GM19099 (cell line): Measurements from ENCODE around the gene VENTX.

Experiments used
- POLR2A ChIP-seq: IDR thresholded peaks from 3 replicates; pipeline ENCODE4 v1.6.1; 2011; ENCODE audit warnings: low read depth; ENCODE audit not compliant: insufficient read length; ENCODE audit errors: extremely low read depth

The VENTX gene

DNA sequence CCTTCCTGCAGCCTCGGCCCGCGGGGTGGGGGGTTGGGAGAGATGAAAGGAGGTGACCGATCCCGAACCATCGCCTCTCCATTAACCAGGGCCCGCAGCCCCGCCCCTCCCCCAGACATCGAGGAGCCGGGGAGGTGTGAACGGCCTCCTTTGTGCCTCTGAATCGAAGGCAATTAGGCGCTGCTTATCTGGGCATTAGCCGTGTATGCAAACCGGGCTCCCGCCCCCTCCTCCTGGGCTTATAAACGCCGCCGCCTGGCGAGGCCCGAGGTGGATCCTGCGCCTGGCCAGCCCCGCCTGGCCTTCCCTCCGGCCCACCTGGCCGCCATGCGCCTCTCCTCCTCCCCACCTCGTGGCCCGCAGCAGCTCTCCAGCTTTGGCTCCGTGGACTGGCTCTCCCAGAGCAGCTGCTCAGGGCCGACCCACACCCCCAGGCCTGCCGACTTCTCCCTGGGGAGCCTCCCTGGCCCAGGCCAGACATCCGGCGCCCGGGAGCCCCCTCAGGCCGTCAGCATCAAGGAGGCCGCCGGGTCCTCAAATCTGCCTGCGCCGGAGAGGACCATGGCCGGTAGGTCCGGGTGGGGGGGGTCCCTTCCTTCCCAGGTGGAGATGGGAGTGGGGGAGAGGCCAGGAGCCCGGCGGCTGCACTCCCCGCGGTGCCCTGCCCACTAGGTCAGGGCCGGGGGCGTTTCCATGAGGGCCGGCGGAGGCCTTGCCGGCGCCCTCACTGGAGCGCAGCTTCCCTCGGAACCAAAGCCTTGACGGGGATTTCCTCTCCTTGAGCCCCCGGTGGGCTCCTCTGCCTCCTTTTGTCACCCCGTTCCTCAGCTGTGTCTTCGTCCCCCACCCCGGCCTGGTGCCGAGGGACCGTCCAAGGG is at the start of gene VENTX:
Gene VENTX (plus strand): TSS at position 268 of the 878 bp plus-strand sequence. CDS start 60 bp downstream, at position 328.
- no peak for TF ChIP-seq POLR2A

- TF ChIP-seq POLR2A, result no peak
Measured at GRCh38 chr10:133187906-133188681, 49.6 kb upstream of the VENTX start.

- no peak for TF ChIP-seq POLR2A
Measured at GRCh38 chr10:133189256-133189655, 48.4 kb upstream of the VENTX start.

DNA sequence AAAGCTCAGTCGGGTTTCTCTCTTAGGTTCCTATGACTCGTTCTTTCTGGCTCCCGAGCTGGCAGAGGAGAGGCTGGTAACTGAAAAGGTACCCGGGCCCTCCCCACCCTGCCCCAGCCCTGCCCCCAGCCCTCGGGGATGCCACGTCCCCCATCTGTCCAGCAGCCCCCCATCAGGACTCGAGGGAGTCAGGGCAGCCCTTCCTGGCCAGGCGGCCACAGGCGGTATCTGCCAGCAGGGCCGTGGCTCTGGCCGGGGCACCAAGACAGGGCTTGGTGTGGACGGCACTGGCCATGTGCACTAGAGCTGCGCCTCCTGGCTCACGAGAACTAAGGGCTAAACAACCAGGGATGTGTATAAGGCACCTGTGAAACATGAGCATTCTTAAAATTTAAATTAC is 47.9 kb upstream of the VENTX start:
- TF ChIP-seq POLR2A, result no peak

GRCh38 chr10:133190225-133190624 is 47.4 kb upstream of the VENTX start:
- no peak for TF ChIP-seq POLR2A

DNA sequence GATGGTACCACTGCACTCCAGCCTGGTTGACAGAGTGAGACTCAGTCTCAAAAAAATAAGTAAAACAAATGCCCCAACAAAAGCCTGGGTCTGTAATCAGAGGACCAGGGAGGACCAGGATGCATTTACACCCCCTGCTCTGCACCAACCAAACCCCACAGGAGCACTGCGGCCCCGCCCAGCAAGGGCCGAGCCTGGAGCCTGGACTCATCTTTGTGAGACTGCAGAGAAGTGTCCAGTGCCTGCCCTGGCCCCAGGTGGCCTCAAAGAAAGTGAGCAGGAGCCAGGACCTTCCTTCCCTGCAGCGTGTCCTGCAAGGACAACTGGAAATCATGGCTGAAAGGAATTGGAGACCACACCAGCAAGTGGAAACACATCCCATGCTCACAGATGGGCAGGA is 46.0 kb upstream of the VENTX start:
- TF ChIP-seq POLR2A, result no peak

DNA sequence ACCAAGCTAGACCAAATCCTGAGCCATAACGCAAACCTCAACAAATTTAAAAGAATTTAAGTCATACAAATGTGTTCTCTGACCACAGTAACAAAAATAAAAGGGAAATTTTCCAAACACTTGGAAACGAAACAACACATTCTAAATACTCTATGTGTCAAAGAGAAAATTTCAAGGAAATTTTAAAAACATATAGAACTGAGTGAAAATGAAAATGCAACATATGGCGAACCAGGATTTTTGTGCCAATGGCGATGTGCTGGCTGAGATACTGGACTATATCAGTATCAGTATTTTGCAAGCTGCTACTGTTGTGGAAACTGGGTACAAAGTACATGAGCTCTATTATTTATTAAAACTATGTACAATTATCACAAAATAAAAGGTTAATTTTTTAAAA is 43.5 kb upstream of the VENTX start:
- TF ChIP-seq POLR2A, result no peak

DNA sequence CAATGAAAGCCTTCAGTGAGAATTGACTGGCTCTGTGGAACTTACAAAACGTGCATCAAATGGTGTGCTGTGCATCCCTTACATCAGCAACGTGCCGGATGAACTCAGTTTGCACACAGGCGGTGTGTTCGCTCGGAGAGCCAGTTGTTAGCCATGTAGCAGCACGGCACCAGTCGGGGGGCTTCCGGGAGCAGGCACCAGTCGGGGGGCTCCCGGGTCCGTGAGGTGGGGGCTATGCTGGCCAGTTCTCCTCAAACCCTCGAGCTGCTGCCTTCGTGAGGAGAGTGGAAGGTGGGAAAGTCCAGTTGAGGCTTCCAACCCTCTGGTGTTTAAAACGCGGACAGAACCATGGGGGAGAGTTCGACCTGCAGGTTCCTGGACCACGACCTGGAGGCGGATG is 42.6 kb upstream of the VENTX start:
- TF ChIP-seq POLR2A, result no peak

- TF ChIP-seq POLR2A, result no peak
Measured at GRCh38 chr10:133195611-133196010, 42.0 kb upstream of the VENTX start.

- no peak for TF ChIP-seq POLR2A
Measured at GRCh38 chr10:133196221-133196915, 41.3 kb upstream of the VENTX start.

GRCh38 chr10:133196936-133197758 is 40.5 kb upstream of the VENTX start:
- TF ChIP-seq POLR2A, result no peak

DNA sequence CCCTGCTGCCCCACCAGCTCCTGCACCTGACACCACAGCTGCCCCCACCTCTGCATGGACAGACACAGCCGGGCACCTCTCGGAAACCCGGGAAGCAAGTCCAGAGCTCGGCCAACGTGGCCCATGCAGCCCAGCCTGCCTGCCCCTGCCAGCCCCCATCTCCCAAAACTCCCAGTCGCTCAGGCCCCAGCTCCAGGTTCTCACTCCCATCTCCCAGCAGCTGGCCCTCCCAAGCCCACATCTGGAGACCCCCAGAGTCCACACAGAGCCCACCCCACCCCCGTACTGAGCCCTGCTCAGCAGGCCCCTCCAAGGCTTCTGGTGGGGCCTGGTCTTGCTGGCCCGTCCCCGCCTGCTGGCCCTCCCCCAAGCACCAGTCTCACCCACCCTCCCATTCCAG is 39.9 kb upstream of the VENTX start:
- TF ChIP-seq POLR2A, result no peak

DNA sequence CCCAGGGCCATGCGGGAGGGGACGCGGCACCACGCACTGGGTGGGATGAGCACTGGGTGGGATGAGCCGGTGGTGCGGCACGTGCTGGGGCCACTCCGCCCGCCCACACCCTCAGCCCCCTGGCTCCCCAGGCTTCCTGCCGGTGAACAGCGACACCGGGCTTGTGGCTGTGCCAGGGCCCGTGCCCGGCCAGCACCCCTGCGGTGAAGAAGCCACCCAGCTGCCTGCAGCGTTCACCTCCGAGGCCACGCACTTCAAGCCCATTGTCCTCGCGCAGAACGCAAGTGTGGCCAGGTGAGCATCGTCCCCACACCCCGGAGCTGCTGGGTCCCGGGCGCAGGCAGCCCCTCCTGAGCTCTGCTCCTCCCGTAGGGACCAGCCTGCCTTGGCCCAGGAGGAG is 39.4 kb upstream of the VENTX start:
- no peak for TF ChIP-seq POLR2A
